Glutamatergic neuron (in vitro differentiated cells): Measurements from ENCODE around the gene GLRA3. TPM values are rescaled to one million over a fixed set of nuclear protein-coding genes. Genes with fewer than 3 reads are reported as not detected.

Experiments used
- DNase-seq: peaks from one replicate; pipeline ENCODE4 v3.0.0; 2022
- H3K27ac Mint-ChIP-seq: one replicate; pipeline ENCODE4 v1.8.0; 2020; ENCODE audit warnings: mild to moderate bottlenecking, mixed read lengths, inconsistent platforms; ENCODE audit not compliant: unreplicated experiment
- H3K27me3 Mint-ChIP-seq: one replicate; pipeline ENCODE4 v1.8.0; 2020; ENCODE audit warnings: mild to moderate bottlenecking, moderate library complexity, mixed read lengths, inconsistent platforms; ENCODE audit not compliant: unreplicated experiment
- H3K36me3 Mint-ChIP-seq: one replicate; pipeline ENCODE4 v1.8.0; 2020; ENCODE audit warnings: mild to moderate bottlenecking, mixed read lengths, inconsistent platforms; ENCODE audit not compliant: unreplicated experiment
- H3K4me1 Mint-ChIP-seq: one replicate; pipeline ENCODE4 v1.8.0; 2020; ENCODE audit warnings: mild to moderate bottlenecking, low read depth, mixed read lengths, inconsistent platforms; ENCODE audit not compliant: unreplicated experiment
- H3K4me3 Mint-ChIP-seq: one replicate; pipeline ENCODE4 v1.8.0; 2020; ENCODE audit warnings: mild to moderate bottlenecking, mixed read lengths, inconsistent platforms; ENCODE audit not compliant: unreplicated experiment
- H3K9me3 Mint-ChIP-seq: one replicate; pipeline ENCODE4 v1.8.0; 2020; ENCODE audit warnings: mild to moderate bottlenecking, moderate library complexity, mixed read lengths, inconsistent platforms; ENCODE audit not compliant: unreplicated experiment
- CTCF ChIP-seq: fragments of 200-600 bp; sonication (generic); IDR thresholded peaks from one replicate; pipeline ENCODE4 v1.5.0; 2021; ENCODE audit not compliant: partially characterized antibody, unreplicated experiment
- total RNA-seq: library from RNA; stranded (reverse); fragmentation: NEBNext Ultra II Directional; extraction: Animal tissue kit (Norgen Biotek cat#: 25700); gene quantifications from one replicate; pipeline ENCODE4 v1.2.1, GENCODE V29; 2021; ENCODE audit not compliant: unreplicated experiment

Gene GLRA3
- total RNA-seq, 1 donor from 2014 or later = not detected

- no peak for TF ChIP-seq CTCF
- Mint-ChIP-seq H3K4me1 (no peaks in the 10 kb centered on the region), H3K36me3 (peaks cover 6% of the 10 kb centered on the region), H3K27me3 (no peaks in the 10 kb centered on the region), H3K4me3 (no peak overlapping the region), H3K9me3 (no peaks in the 10 kb centered on the region), H3K27ac (no peak overlapping the region)
- no peak for DNase-seq
Measured at GRCh38 chr4:174613979-174614378, 215.1 kb downstream of the GLRA3 start.

- H3K4me3 Mint-ChIP-seq = no peak overlapping the region
Measured at GRCh38 chr4:174611792-174612191, 217.3 kb downstream of the GLRA3 start.

GRCh38 chr4:174607792-174608191 lies 221.3 kb downstream of the GLRA3 start:
- Mint-ChIP-seq H3K4me3 (no peak overlapping the region), H3K27me3 (peaks cover 2% of the 10 kb centered on the region), H3K36me3 (peaks cover 5% of the 10 kb centered on the region), H3K4me1 (no peaks in the 10 kb centered on the region), H3K27ac (no peak overlapping the region), H3K9me3 (no peaks in the 10 kb centered on the region)
- no peak for DNase-seq
- TF ChIP-seq CTCF = no peak

More at GRCh38 chr4:174611792-174612191, 217.3 kb downstream of the GLRA3 start:
- H3K9me3 Mint-ChIP-seq = no peaks in the 10 kb centered on the region
- peaks cover 6% of the 10 kb centered on the region for H3K36me3 Mint-ChIP-seq
- H3K27ac Mint-ChIP-seq = no peak overlapping the region
- H3K27me3 Mint-ChIP-seq = no peaks in the 10 kb centered on the region
- H3K4me1 Mint-ChIP-seq = no peaks in the 10 kb centered on the region
- DNase-seq = no peak
- TF ChIP-seq CTCF = no peak

- no peak overlapping the region for H3K4me3 Mint-ChIP-seq
- TF ChIP-seq CTCF = no peak
- no peaks in the 10 kb centered on the region for H3K36me3 Mint-ChIP-seq
- peaks cover 2% of the 10 kb centered on the region for H3K27me3 Mint-ChIP-seq
- H3K27ac Mint-ChIP-seq = no peak overlapping the region
- no peaks in the 10 kb centered on the region for H3K4me1 Mint-ChIP-seq
- no peaks in the 10 kb centered on the region for H3K9me3 Mint-ChIP-seq
- no peak for DNase-seq
Measured at GRCh38 chr4:174604198-174604597, 224.8 kb downstream of the GLRA3 start.

- no peaks in the 10 kb centered on the region for H3K9me3 Mint-ChIP-seq
- no peak overlapping the region for H3K4me3 Mint-ChIP-seq
- H3K36me3 Mint-ChIP-seq = no peaks in the 10 kb centered on the region
- no peaks in the 10 kb centered on the region for H3K27me3 Mint-ChIP-seq
- no peak overlapping the region for H3K27ac Mint-ChIP-seq
- no peak for DNase-seq
- TF ChIP-seq CTCF = no peak
- H3K4me1 Mint-ChIP-seq = no peaks in the 10 kb centered on the region
Measured at GRCh38 chr4:174600391-174600790, 228.7 kb downstream of the GLRA3 start.
